Measurements from ENCODE around the gene GPR157. TPM values are rescaled to one million over a fixed set of nuclear protein-coding genes. Genes with fewer than 3 reads are reported as not detected.
"Not testable (repeated sequence)": the region's sequence is repeated elsewhere in the genome, so short reads cannot be mapped to it uniquely, and the experiment has no call there.

GPR157 gene
- total RNA-seq, 4 donors from 2014 or later, result 3.3 to 208 (median 10.4) TPM

GRCh38 chr1:9101510-9102146 lies 27.3 kb downstream of the GPR157 start:
- H3K4me1 ChIP-seq, result no peaks in the 10 kb centered on the region
- H3K36me3 ChIP-seq, result peaks cover 0 to 17% (median 0%) of the 10 kb centered on the region in 3 donors
- TF ChIP-seq POLR2A (IDR thresholded peaks at IDR 0.05) (no peak), CTCF (IDR thresholded peaks at IDR 0.05) (peak; percentile 17 to 78 (median 62))
- H3K9me3 ChIP-seq, result no peaks in the 10 kb centered on the region
- H3K27me3 ChIP-seq, result no peaks in the 10 kb centered on the region
- no peak overlapping the region for H3K27ac ChIP-seq
- H3K4me3 ChIP-seq, result no peak overlapping the region
- DNase-seq, result peak in 2 of 3 donors; percentile 38 to 79

- TF ChIP-seq POLR2A (IDR thresholded peaks at IDR 0.05) (no peak), CTCF (IDR thresholded peaks at IDR 0.05) (no peak)
- Histone ChIP-seq H3K4me3 (no peak overlapping the region), H3K27ac (no peak overlapping the region), H3K36me3 (peaks cover 0 to 17% (median 0%) of the 10 kb centered on the region in 3 donors), H3K4me1 (no peaks in the 10 kb centered on the region), H3K9me3 (no peaks in the 10 kb centered on the region), H3K27me3 (no peaks in the 10 kb centered on the region)
- no peak for DNase-seq
Observed at GRCh38 chr1:9100471-9101043, 28.3 kb downstream of the GPR157 start.

GRCh38 chr1:9099555-9099954 lies 29.3 kb downstream of the GPR157 start:
- no peak for DNase-seq
- Histone ChIP-seq H3K9me3 (no peaks in the 10 kb centered on the region), H3K36me3 (peaks cover 0 to 16% (median 0%) of the 10 kb centered on the region in 3 donors), H3K27me3 (no peaks in the 10 kb centered on the region), H3K4me3 (no peak overlapping the region), H3K4me1 (no peaks in the 10 kb centered on the region), H3K27ac (no peak overlapping the region)
- TF ChIP-seq POLR2A (IDR thresholded peaks at IDR 0.05), result no peak
- no peak for TF ChIP-seq CTCF (IDR thresholded peaks at IDR 0.05)

GRCh38 chr1:9097947-9098705 lies 30.8 kb downstream of the GPR157 start:
- TF ChIP-seq POLR2A (IDR thresholded peaks at IDR 0.05), result no peak
- TF ChIP-seq CTCF (IDR thresholded peaks at IDR 0.05), result no peak

GRCh38 chr1:9095818-9096217 lies 33.1 kb downstream of the GPR157 start:
- peak in 1 of 3 donors; percentile 61 for DNase-seq
- H3K9me3 ChIP-seq, result no peaks in the 10 kb centered on the region
- H3K27ac ChIP-seq, result no peak overlapping the region
- H3K27me3 ChIP-seq, result no peaks in the 10 kb centered on the region
- H3K4me3 ChIP-seq, result no peak overlapping the region
- TF ChIP-seq POLR2A (IDR thresholded peaks at IDR 0.05), result no peak
- no peaks in the 10 kb centered on the region for H3K4me1 ChIP-seq
- H3K36me3 ChIP-seq, result no peaks in the 10 kb centered on the region

More at GRCh38 chr1:9097947-9098705, 30.8 kb downstream of the GPR157 start:
- Histone ChIP-seq H3K27me3 (no peaks in the 10 kb centered on the region), H3K9me3 (no peaks in the 10 kb centered on the region), H3K27ac (no peak overlapping the region), H3K4me3 (no peak overlapping the region), H3K36me3 (peaks cover 0 to 3% (median 0%) of the 10 kb centered on the region in 3 donors), H3K4me1 (no peaks in the 10 kb centered on the region)
- no peak for DNase-seq

GRCh38 chr1:9093996-9094595 lies 34.8 kb downstream of the GPR157 start:
- H3K27me3 ChIP-seq, H3K36me3 ChIP-seq, H3K9me3 ChIP-seq, H3K4me3 ChIP-seq, DNase-seq, H3K4me1 ChIP-seq, H3K27ac ChIP-seq: not testable (repeated sequence)

Measured in Peyer's patch (tissue), 4 donors.